ENCODE data around the gene RAP1GAP2.

RAP1GAP2 gene

DNA sequence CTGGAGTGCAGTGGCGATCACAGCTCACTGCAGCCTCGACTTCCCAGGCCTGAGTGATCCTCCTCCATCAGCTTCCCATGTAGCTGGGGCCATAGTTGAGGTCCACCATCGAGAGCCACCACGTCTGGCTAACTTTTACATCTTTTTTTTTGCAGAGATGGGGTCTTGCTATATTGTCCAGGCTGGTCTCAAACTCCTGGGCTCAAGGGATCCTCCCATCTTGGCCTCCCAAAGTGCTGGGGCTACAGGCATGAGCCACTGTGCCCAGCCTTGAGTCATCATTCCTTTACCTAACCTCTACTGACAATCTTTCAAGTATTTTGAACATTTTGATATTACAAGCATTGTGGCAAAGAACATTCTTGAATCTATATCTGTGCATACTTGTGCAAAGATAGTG is 37.4 kb upstream of the RAP1GAP2 start:
- Histone ChIP-seq H3K9me3 (ENCODE audit: insufficient read depth, low read length, severe bottlenecking) (no peaks in the 10 kb centered on the region), H3K79me2 (ENCODE audit: insufficient read depth, low read length) (no peaks in the 10 kb centered on the region), H3K9ac (ENCODE audit: low read depth, low read length) (no peak overlapping the region), H3K4me2 (ENCODE audit: insufficient read depth, low read length) (no peak overlapping the region), H3K4me1 (ENCODE audit: insufficient read depth, low read length) (no peaks in the 10 kb centered on the region), H3K27ac (ENCODE audit: low read length) (no peak overlapping the region), H4K20me1 (ENCODE audit: insufficient read depth, low read length) (no peaks in the 10 kb centered on the region), H3K4me3 (ENCODE audit: low read depth in 1 of 2, low read length in 2 of 2) (no peak overlapping the region), H3K27me3 (ENCODE audit: insufficient read depth, low read length, poor library complexity) (no peaks in the 10 kb centered on the region), H3K36me3 (ENCODE audit: insufficient read depth, low read length) (no peaks in the 10 kb centered on the region), H2AFZ (ENCODE audit: low read depth, low read length) (no peak overlapping the region)
- ATAC-seq (ENCODE audit: insufficient read depth, low read depth) (no peak), DNase-seq (no peak)
- TF ChIP-seq, protein P1, sequence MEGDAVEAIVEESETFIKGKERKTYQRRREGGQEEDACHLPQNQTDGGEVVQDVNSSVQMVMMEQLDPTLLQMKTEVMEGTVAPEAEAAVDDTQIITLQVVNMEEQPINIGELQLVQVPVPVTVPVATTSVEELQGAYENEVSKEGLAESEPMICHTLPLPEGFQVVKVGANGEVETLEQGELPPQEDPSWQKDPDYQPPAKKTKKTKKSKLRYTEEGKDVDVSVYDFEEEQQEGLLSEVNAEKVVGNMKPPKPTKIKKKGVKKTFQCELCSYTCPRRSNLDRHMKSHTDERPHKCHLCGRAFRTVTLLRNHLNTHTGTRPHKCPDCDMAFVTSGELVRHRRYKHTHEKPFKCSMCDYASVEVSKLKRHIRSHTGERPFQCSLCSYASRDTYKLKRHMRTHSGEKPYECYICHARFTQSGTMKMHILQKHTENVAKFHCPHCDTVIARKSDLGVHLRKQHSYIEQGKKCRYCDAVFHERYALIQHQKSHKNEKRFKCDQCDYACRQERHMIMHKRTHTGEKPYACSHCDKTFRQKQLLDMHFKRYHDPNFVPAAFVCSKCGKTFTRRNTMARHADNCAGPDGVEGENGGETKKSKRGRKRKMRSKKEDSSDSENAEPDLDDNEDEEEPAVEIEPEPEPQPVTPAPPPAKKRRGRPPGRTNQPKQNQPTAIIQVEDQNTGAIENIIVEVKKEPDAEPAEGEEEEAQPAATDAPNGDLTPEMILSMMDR (IDR thresholded peaks at IDR 0.05; ENCODE audit: borderline replicate concordance, extremely low read depth, low read length, poor library complexity, severe bottlenecking): no peak
- no peak for TF ChIP-seq EZH2 (IDR thresholded peaks at IDR 0.05; ENCODE audit: borderline replicate concordance, low read depth, low read length, severe bottlenecking)

DNA sequence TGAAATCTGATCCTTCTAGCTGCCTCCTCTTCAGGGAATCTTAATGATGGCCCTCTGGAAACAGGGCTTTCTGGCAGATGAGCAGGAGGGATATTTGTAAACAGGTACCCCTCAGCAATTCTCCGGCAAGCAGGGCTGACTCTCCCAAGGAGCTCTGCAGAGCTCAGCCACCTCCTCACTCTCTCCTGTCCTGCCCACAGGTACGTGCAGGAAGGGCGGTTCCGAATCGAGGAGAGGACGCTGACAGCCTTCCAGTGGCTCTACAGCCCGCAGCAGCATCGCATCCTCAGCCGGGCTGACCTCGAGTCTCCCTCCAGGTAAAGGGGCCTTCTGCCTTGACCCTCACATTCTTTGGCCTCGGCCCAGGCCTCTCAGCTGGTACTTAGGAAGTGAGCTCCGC is 26.1 kb upstream of the RAP1GAP2 start:
- H3K79me2 ChIP-seq (ENCODE audit: insufficient read depth, low read length): no peaks in the 10 kb centered on the region
- no peaks in the 10 kb centered on the region for H3K4me1 ChIP-seq (ENCODE audit: insufficient read depth, low read length)
- no peaks in the 10 kb centered on the region for H3K36me3 ChIP-seq (ENCODE audit: insufficient read depth, low read length)
- TF ChIP-seq, protein P1 (IDR thresholded peaks at IDR 0.05; ENCODE audit: borderline replicate concordance, extremely low read depth, low read length, poor library complexity, severe bottlenecking): no peak
- no peak for TF ChIP-seq EZH2 (IDR thresholded peaks at IDR 0.05; ENCODE audit: borderline replicate concordance, low read depth, low read length, severe bottlenecking)
- H3K4me3 ChIP-seq (ENCODE audit: low read depth in 1 of 2, low read length in 2 of 2): no peak overlapping the region
- H3K4me2 ChIP-seq (ENCODE audit: insufficient read depth, low read length): no peak overlapping the region
- no peak overlapping the region for H3K27ac ChIP-seq (ENCODE audit: low read length)
- ATAC-seq (ENCODE audit: insufficient read depth, low read depth): no peak
- H3K9me3 ChIP-seq (ENCODE audit: insufficient read depth, low read length, severe bottlenecking): no peaks in the 10 kb centered on the region
- no peaks in the 10 kb centered on the region for H3K27me3 ChIP-seq (ENCODE audit: insufficient read depth, low read length, poor library complexity)
- no peak overlapping the region for H3K9ac ChIP-seq (ENCODE audit: low read depth, low read length)
- no peaks in the 10 kb centered on the region for H4K20me1 ChIP-seq (ENCODE audit: insufficient read depth, low read length)
- no peak for DNase-seq
- no peak overlapping the region for H2AFZ ChIP-seq (ENCODE audit: low read depth, low read length)

DNA sequence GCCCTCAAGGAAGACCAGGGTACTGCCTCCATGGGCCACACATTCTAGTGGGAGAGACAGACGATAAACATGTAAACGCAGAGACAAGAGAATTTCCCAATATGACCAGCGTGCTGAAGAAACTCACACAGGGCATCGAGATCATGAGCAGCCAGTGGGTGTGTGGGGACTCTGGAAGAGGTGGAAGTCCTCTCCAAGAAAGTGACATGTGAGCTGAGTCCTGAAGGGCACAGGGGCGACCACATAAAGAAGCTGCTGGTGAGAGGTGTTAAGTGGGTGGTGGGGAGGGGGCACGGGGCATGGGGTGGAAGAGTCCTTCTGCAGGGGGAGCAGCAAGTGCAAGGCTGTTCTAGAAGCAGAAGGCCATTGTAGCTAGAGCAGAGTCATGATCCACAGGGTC is 21.0 kb upstream of the RAP1GAP2 start:
- Histone ChIP-seq H2AFZ (ENCODE audit: low read depth, low read length) (no peak overlapping the region), H3K4me3 (ENCODE audit: low read depth in 1 of 2, low read length in 2 of 2) (no peak overlapping the region), H3K9me3 (ENCODE audit: insufficient read depth, low read length, severe bottlenecking) (no peaks in the 10 kb centered on the region), H3K4me1 (ENCODE audit: insufficient read depth, low read length) (no peaks in the 10 kb centered on the region), H3K4me2 (ENCODE audit: insufficient read depth, low read length) (no peak overlapping the region), H3K27me3 (ENCODE audit: insufficient read depth, low read length, poor library complexity) (peaks cover 12% of the 10 kb centered on the region), H3K79me2 (ENCODE audit: insufficient read depth, low read length) (no peaks in the 10 kb centered on the region), H3K9ac (ENCODE audit: low read depth, low read length) (no peak overlapping the region), H4K20me1 (ENCODE audit: insufficient read depth, low read length) (peaks cover 6% of the 10 kb centered on the region), H3K27ac (ENCODE audit: low read length) (no peak overlapping the region), H3K36me3 (ENCODE audit: insufficient read depth, low read length) (no peaks in the 10 kb centered on the region)
- no peak for TF ChIP-seq EZH2 (IDR thresholded peaks at IDR 0.05; ENCODE audit: borderline replicate concordance, low read depth, low read length, severe bottlenecking)
- TF ChIP-seq, protein P1 (IDR thresholded peaks at IDR 0.05; ENCODE audit: borderline replicate concordance, extremely low read depth, low read length, poor library complexity, severe bottlenecking): no peak
- DNase-seq: no peak
- ATAC-seq (ENCODE audit: insufficient read depth, low read depth): no peak

Data from DND-41 (cell line).